Measurements from ENCODE around the gene TRIM29.

DNA sequence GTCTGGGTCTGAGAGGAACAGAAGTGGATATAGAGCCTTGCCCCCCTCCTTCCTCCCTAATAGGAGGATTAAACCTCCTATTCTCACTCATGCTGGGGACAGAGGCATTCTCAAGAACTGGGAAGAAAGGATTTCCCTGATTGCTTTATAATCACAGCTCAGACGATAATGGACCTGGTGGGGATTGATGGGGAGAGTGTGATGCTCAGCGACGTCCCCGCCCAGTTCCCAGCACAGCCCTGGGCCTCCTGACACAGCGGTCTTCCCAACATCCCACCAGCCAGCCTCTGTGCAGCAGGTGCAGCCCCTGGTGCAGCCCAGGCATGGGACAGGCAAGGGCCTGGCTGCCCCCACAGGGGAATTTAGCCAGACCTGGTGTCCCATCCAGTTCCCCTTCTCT lies 28.4 kb downstream of the TRIM29 start:
- TF ChIP-seq TCF12 (IDR thresholded peaks at IDR 0.05; ENCODE audit: low read depth) (no peak), TAF1 (IDR thresholded peaks at IDR 0.05; ENCODE audit: low read depth) (no peak), YY1 (IDR thresholded peaks at IDR 0.05; ENCODE audit: low read depth) (no peak), TEAD4 (IDR thresholded peaks at IDR 0.05) (no peak), CEBPB (IDR thresholded peaks at IDR 0.05) (no peak), FOXM1 (IDR thresholded peaks at IDR 0.05; ENCODE audit: borderline replicate concordance, low read depth) (no peak)
- TF ChIP-seq, protein P1, sequence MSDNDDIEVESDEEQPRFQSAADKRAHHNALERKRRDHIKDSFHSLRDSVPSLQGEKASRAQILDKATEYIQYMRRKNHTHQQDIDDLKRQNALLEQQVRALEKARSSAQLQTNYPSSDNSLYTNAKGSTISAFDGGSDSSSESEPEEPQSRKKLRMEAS (IDR thresholded peaks at IDR 0.05) = no peak

Measured in Ishikawa (cell line).